LNCAP (cell line): Measurements from ENCODE around the gene SSX1.
"Not testable (repeated sequence)": the region's sequence is repeated elsewhere in the genome, so short reads cannot be mapped to it uniquely, and the experiment has no call there.

Source experiments
- CTCF ChIP-seq: fragments of 450-650 bp; IDR thresholded peaks from 2 replicates; pipeline ENCODE4 v1.5.1; 2017; ENCODE audit warnings: mild to moderate bottlenecking

The SSX1 gene

GRCh38 chrX:48255062-48255796 lies at the start of gene SSX1:
Gene SSX1 (plus strand): TSS chrX:48255392. CDS start chrX:48257242, 1,850 bp downstream.
- not testable (repeated sequence) for TF ChIP-seq CTCF

- TF ChIP-seq CTCF, result no peak
Observed at GRCh38 chrX:48278958-48279357, 23.8 kb downstream of the SSX1 start.

GRCh38 chrX:48306175-48306574 lies 51.0 kb downstream of the SSX1 start:
- no peak for TF ChIP-seq CTCF
